Panc1 (cell line): ENCODE results near the gene HS3ST2. TPM values are rescaled to one million over a fixed set of nuclear protein-coding genes. Genes with fewer than 3 reads are reported as not detected.

Experiments used
- ATAC-seq: fragments of 200-7000 bp; cut with Tn5 transposase; 2 replicates; pipeline ENCODE4 v1.9.1; 2020; ENCODE audit warnings: mild to moderate bottlenecking, moderate library complexity
- BruUV-seq: library from RNA; stranded (reverse); fragments of 400-500 nt; replicated peaks from 2 replicates; lab custom pipeline; 2021; lab: Mats Ljungman, UMichigan
- CTCF ChIA-PET: fragments of 300-600 bp; sonication (Branson Sonifier 250); formaldehyde crosslinking; loops from one replicate; lab custom pipeline; 2022; ENCODE audit warnings: antibody characterized with exemption; lab: Charles Lee
- POLR2A ChIA-PET: fragments of 300-600 bp; sonication (Branson Sonifier 250); formaldehyde crosslinking; loops from one replicate; lab custom pipeline; 2022; ENCODE audit warnings: antibody characterized with exemption; lab: Charles Lee
- DNase-seq: peaks from one replicate; pipeline ENCODE4 v3.0.0-alpha.2; 2010; ENCODE audit warnings: low read depth, low spot score
- H3K27ac ChIP-seq: 2 replicates; pipeline ENCODE4 v1.5.1; 2011; ENCODE audit warnings: mild to moderate bottlenecking, low read length, inconsistent platforms
- H3K27me3 ChIP-seq: fragments of 200-500 bp; sonication (Bioruptor generic); 2 replicates; pipeline ENCODE4 v1.6.0; 2014; ENCODE audit warnings: low read length, inconsistent platforms; ENCODE audit not compliant: control insufficient read depth, insufficient read depth
- H3K36me3 ChIP-seq: fragments of 200-500 bp; sonication (Bioruptor generic); 2 replicates; pipeline ENCODE4 v1.5.1; 2014; ENCODE audit warnings: inconsistent platforms, mild to moderate bottlenecking, low read length, moderate library complexity; ENCODE audit not compliant: control insufficient read depth, insufficient read depth
- H3K4me1 ChIP-seq: 2 replicates; pipeline ENCODE4 v1.5.1; 2011; ENCODE audit warnings: inconsistent platforms, mild to moderate bottlenecking, low read length, moderate library complexity; ENCODE audit not compliant: control insufficient read depth, insufficient read depth
- H3K4me3 ChIP-seq, 2 experiments: 2 replicates each; pipeline ENCODE4 v1.5.1; 2011 to 2012; ENCODE audit warnings: low read depth in 2 of 2, low read length in 2 of 2, mild to moderate bottlenecking in 2 of 2, inconsistent platforms in 1 of 2, moderate library complexity in 1 of 2
- H3K9me3 ChIP-seq: fragments of 200-500 bp; sonication (Bioruptor generic); 2 replicates; pipeline ENCODE4 v1.5.1; 2014; ENCODE audit warnings: low read depth, mild to moderate bottlenecking, inconsistent platforms, low read length, moderate library complexity; ENCODE audit not compliant: control insufficient read depth, insufficient read depth
- POLR2AphosphoS5 ChIP-seq: IDR thresholded peaks from 2 replicates; pipeline ENCODE4 v1.6.1; 2012; ENCODE audit warnings: mild to moderate bottlenecking, low read depth, low read length, moderate library complexity
- SIN3A ChIP-seq: IDR thresholded peaks from 2 replicates; pipeline ENCODE4 v1.6.1; 2012; ENCODE audit warnings: low read depth, mild to moderate bottlenecking, low read length, moderate library complexity, borderline replicate concordance; ENCODE audit not compliant: insufficient read depth
- TCF7L2 ChIP-seq: IDR thresholded peaks from 2 replicates; pipeline ENCODE4 v1.6.1; 2011; ENCODE audit warnings: mild to moderate bottlenecking, low read depth, low read length, inconsistent platforms
- in situ Hi-C: cut with HindIII; loops from 2 replicates; pipeline ENCODE4 v1.10.0; 2016; ENCODE audit warnings: low sequenced_read_pairs, low pct_unique_long_range_greater_than_20kb
- intact Hi-C: fragments of 100-400 bp; cut with micrococcal nuclease; formaldehyde crosslinking; loops from one replicate; pipeline ENCODE4 v1.10.0; 2022; ENCODE audit not compliant: unreplicated experiment
- total RNA-seq: library from RNA; stranded (reverse); gene quantifications from one replicate; pipeline ENCODE4 v1.2.1, GENCODE V29; 2021; ENCODE audit not compliant: unreplicated experiment
- TF ChIP-seq, protein P1 (sequence below), 2 experiments: IDR thresholded peaks; 2 replicates each; pipeline ENCODE4 v1.6.1; 2011 to 2012; ENCODE audit warnings: low read depth in 2 of 2, control low read depth in 1 of 2, low read length in 1 of 2, mild to moderate bottlenecking in 1 of 2, moderate library complexity in 1 of 2; ENCODE audit not compliant: insufficient read depth in 1 of 2
- TF ChIP-seq, protein P2 (sequence below): fragments of 450-650 bp; IDR thresholded peaks from 2 replicates; pipeline ENCODE4 v1.5.1; 2017; ENCODE audit warnings: mild to moderate bottlenecking

HS3ST2 gene
- total RNA-seq, 1 experiment from 2014 or later = not detected

- in situ Hi-C loops = no loop called here
- ATAC-seq = no peak
Observed at GRCh38 chr16:22781480-22781879, 32.5 kb upstream of the HS3ST2 start.

GRCh38 chr16:22782314-22782713 lies 31.6 kb upstream of the HS3ST2 start:
- intact Hi-C loops (no loop called here), in situ Hi-C loops (no loop called here)
- Histone ChIP-seq H3K4me3 (no peak overlapping the region), H3K4me1 (no peaks in the 10 kb centered on the region), H3K27me3 (peaks cover 10% of the 10 kb centered on the region), H3K9me3 (no peaks in the 10 kb centered on the region), H3K36me3 (no peaks in the 10 kb centered on the region), H3K27ac (no peak overlapping the region)
- TF ChIP-seq, protein P1, sequence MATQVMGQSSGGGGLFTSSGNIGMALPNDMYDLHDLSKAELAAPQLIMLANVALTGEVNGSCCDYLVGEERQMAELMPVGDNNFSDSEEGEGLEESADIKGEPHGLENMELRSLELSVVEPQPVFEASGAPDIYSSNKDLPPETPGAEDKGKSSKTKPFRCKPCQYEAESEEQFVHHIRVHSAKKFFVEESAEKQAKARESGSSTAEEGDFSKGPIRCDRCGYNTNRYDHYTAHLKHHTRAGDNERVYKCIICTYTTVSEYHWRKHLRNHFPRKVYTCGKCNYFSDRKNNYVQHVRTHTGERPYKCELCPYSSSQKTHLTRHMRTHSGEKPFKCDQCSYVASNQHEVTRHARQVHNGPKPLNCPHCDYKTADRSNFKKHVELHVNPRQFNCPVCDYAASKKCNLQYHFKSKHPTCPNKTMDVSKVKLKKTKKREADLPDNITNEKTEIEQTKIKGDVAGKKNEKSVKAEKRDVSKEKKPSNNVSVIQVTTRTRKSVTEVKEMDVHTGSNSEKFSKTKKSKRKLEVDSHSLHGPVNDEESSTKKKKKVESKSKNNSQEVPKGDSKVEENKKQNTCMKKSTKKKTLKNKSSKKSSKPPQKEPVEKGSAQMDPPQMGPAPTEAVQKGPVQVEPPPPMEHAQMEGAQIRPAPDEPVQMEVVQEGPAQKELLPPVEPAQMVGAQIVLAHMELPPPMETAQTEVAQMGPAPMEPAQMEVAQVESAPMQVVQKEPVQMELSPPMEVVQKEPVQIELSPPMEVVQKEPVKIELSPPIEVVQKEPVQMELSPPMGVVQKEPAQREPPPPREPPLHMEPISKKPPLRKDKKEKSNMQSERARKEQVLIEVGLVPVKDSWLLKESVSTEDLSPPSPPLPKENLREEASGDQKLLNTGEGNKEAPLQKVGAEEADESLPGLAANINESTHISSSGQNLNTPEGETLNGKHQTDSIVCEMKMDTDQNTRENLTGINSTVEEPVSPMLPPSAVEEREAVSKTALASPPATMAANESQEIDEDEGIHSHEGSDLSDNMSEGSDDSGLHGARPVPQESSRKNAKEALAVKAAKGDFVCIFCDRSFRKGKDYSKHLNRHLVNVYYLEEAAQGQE (IDR thresholded peaks at IDR 0.05; ENCODE audit: insufficient read depth in 1 of 2, low read depth in 2 of 2, low read length in 1 of 2) = no peak
- TF ChIP-seq, protein P2, sequence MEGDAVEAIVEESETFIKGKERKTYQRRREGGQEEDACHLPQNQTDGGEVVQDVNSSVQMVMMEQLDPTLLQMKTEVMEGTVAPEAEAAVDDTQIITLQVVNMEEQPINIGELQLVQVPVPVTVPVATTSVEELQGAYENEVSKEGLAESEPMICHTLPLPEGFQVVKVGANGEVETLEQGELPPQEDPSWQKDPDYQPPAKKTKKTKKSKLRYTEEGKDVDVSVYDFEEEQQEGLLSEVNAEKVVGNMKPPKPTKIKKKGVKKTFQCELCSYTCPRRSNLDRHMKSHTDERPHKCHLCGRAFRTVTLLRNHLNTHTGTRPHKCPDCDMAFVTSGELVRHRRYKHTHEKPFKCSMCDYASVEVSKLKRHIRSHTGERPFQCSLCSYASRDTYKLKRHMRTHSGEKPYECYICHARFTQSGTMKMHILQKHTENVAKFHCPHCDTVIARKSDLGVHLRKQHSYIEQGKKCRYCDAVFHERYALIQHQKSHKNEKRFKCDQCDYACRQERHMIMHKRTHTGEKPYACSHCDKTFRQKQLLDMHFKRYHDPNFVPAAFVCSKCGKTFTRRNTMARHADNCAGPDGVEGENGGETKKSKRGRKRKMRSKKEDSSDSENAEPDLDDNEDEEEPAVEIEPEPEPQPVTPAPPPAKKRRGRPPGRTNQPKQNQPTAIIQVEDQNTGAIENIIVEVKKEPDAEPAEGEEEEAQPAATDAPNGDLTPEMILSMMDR = no peak
- TF ChIP-seq SIN3A (no peak), TCF7L2 (no peak), POLR2AphosphoS5 (no peak)
- DNase-seq = no peak
- BruUV-seq = no TSS peak
- ATAC-seq = no peak
- POLR2A ChIA-PET = no interaction called here
- CTCF ChIA-PET = no interaction called here

More at GRCh38 chr16:22781480-22781879, 32.5 kb upstream of the HS3ST2 start:
- no peak for DNase-seq
- H3K36me3 ChIP-seq = no peaks in the 10 kb centered on the region
- POLR2A ChIA-PET = no interaction called here
- CTCF ChIA-PET = no interaction called here
- TF ChIP-seq POLR2AphosphoS5 (no peak), SIN3A (no peak), TCF7L2 (no peak)
- TF ChIP-seq, protein P2 = no peak
- TF ChIP-seq, protein P1 (IDR thresholded peaks at IDR 0.05; ENCODE audit: insufficient read depth in 1 of 2, low read depth in 2 of 2, low read length in 1 of 2) = no peak
- H3K4me1 ChIP-seq = no peaks in the 10 kb centered on the region
- peaks cover 10% of the 10 kb centered on the region for H3K27me3 ChIP-seq
- BruUV-seq = no TSS peak
- H3K27ac ChIP-seq = no peak overlapping the region
- no peaks in the 10 kb centered on the region for H3K9me3 ChIP-seq
- intact Hi-C loops = no loop called here
- no peak overlapping the region for H3K4me3 ChIP-seq
